Neural progenitor cell (in vitro differentiated cells): Measurements from ENCODE around the gene SLC6A9. TPM values are rescaled to one million over a fixed set of nuclear protein-coding genes. Genes with fewer than 3 reads are reported as not detected.

Experiments
- DNase-seq: peaks from one replicate; pipeline ENCODE4 v3.0.0-alpha.2; 2016; ENCODE audit warnings: low spot score
- H2AFZ ChIP-seq: fragments of 200-600 bp; sonication (generic); replicated peaks from 2 replicates; pipeline ENCODE4 v1.6.1; 2016; ENCODE audit warnings: antibody characterized with exemption
- H3F3A ChIP-seq: fragments of 200-600 bp; sonication (generic); 2 replicates; pipeline ENCODE4 v1.6.1; 2016; ENCODE audit warnings: antibody characterized with exemption, low read depth
- H3K27ac ChIP-seq: fragments of 200-600 bp; sonication (generic); 2 replicates; pipeline ENCODE4 v1.5.1; 2016; ENCODE audit warnings: mild to moderate bottlenecking
- H3K27me3 ChIP-seq: fragments of 200-600 bp; sonication (generic); 2 replicates; pipeline ENCODE4 v1.6.1; 2016; ENCODE audit warnings: mild to moderate bottlenecking, moderate library complexity
- H3K36me3 ChIP-seq: fragments of 200-600 bp; sonication (generic); 2 replicates; pipeline ENCODE4 v1.5.1; 2016
- H3K4me1 ChIP-seq: fragments of 200-600 bp; sonication (generic); 2 replicates; pipeline ENCODE4 v1.6.1; 2016; ENCODE audit warnings: mixed run types
- H3K4me2 ChIP-seq: fragments of 200-600 bp; sonication (generic); 2 replicates; pipeline ENCODE4 v1.6.1; 2016
- H3K4me3 ChIP-seq: fragments of 200-600 bp; sonication (generic); 2 replicates; pipeline ENCODE4 v1.5.1; 2016
- H3K79me2 ChIP-seq: fragments of 200-600 bp; sonication (generic); 2 replicates; pipeline ENCODE4 v1.6.1; 2016; ENCODE audit warnings: low read depth
- H3K9ac ChIP-seq: fragments of 200-600 bp; sonication (generic); 2 replicates; pipeline ENCODE4 v1.6.1; 2016
- H3K9me3 ChIP-seq: fragments of 200-600 bp; sonication (generic); 2 replicates; pipeline ENCODE4 v1.5.1; 2016; ENCODE audit warnings: low read depth
- H4K20me1 ChIP-seq: fragments of 200-600 bp; sonication (generic); 2 replicates; pipeline ENCODE4 v1.6.1; 2016; ENCODE audit warnings: low read depth
- H3K27ac Mint-ChIP-seq: 3 replicates; pipeline ENCODE4 v1.8.0; 2021; ENCODE audit warnings: mixed read lengths
- H3K27me3 Mint-ChIP-seq: 2 replicates; pipeline ENCODE4 v1.8.0; 2022; ENCODE audit warnings: low read depth, mild to moderate bottlenecking, inconsistent platforms, moderate library complexity, mixed read lengths; ENCODE audit not compliant: insufficient read depth
- H3K36me3 Mint-ChIP-seq: 3 replicates; pipeline ENCODE4 v1.8.0; 2021; ENCODE audit warnings: mixed read lengths
- H3K4me1 Mint-ChIP-seq: 3 replicates; pipeline ENCODE4 v1.8.0; 2021; ENCODE audit warnings: mixed read lengths
- H3K4me3 Mint-ChIP-seq: 3 replicates; pipeline ENCODE4 v1.8.0; 2021; ENCODE audit warnings: mild to moderate bottlenecking, moderate library complexity, mixed read lengths
- H3K9me3 Mint-ChIP-seq: 3 replicates; pipeline ENCODE4 v1.8.0; 2020; ENCODE audit warnings: mixed read lengths
- CTCF ChIP-seq: fragments of 200-600 bp; sonication (generic); IDR thresholded peaks from 2 replicates; pipeline ENCODE4 v1.5.1; 2017; ENCODE audit warnings: antibody characterized with exemption, mild to moderate bottlenecking
- EZH2 ChIP-seq: fragments of 200-600 bp; sonication (generic); IDR thresholded peaks from 2 replicates; pipeline ENCODE4 v1.6.1; 2017; ENCODE audit warnings: antibody characterized with exemption, mild to moderate bottlenecking, moderate library complexity
- EZH2phosphoT487 ChIP-seq: fragments of 200-600 bp; sonication (generic); IDR thresholded peaks from 2 replicates; pipeline ENCODE4 v1.6.1; 2017; ENCODE audit warnings: antibody characterized with exemption
- total RNA-seq: library from RNA; depleted of rRNA; stranded (reverse); fragments of >200 nt; gene quantifications from 2 replicates; pipeline ENCODE4 v1.2.3, GENCODE V29; 2015; ENCODE audit warnings: low replicate concordance

Gene SLC6A9
- total RNA-seq, 1 donor from 2014 or later = 1.4 TPM

- no peak overlapping the region for H2AFZ ChIP-seq
- peaks cover 8% of the 10 kb centered on the region for H4K20me1 ChIP-seq
- Mint-ChIP-seq H3K36me3 (peaks cover 4% of the 10 kb centered on the region), H3K4me1 (peaks cover 32% of the 10 kb centered on the region), H3K4me3 (no peak overlapping the region), H3K27me3 (peaks cover 5% of the 10 kb centered on the region), H3K27ac (no peak overlapping the region), H3K9me3 (no peaks in the 10 kb centered on the region)
- no peak overlapping the region for H3K27ac ChIP-seq
- H3K9me3 ChIP-seq = no peaks in the 10 kb centered on the region
- H3K36me3 ChIP-seq = no peaks in the 10 kb centered on the region
- peaks cover 7% of the 10 kb centered on the region for H3K4me1 ChIP-seq
- H3K4me2 ChIP-seq = no peak overlapping the region
- H3F3A ChIP-seq = peaks cover 2% of the 10 kb centered on the region
- H3K9ac ChIP-seq = no peak overlapping the region
- no peak for TF ChIP-seq CTCF
- TF ChIP-seq EZH2phosphoT487 = no peak
- no peaks in the 10 kb centered on the region for H3K27me3 ChIP-seq
- DNase-seq = no peak
- H3K4me3 ChIP-seq = no peak overlapping the region
- H3K79me2 ChIP-seq = no peaks in the 10 kb centered on the region
Observed at GRCh38 chr1:44010935-44011471, 20.3 kb downstream of the SLC6A9 start.

DNA sequence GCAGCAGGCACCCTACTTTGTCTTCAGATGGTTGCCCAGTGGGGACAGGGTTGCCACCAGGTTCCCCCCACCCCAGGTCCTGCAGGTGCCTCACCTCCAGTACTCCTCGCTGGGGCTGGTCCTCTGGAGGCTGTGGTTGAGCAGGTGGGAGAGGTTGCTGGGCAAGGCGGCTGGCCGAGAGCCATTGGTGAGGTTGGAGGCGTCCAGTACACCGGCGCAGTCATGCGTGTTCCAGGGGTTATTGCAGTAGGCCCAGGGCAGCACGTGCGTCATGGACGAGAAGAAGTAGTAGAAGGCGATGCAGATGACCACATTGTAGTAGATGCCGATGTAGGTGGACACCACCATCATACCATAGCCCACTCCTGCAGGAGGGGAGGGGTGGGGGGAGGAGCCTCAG lies 23.0 kb downstream of the SLC6A9 start:
- TF ChIP-seq CTCF (no peak), EZH2phosphoT487 (no peak), EZH2 (no peak)
- Mint-ChIP-seq H3K27me3 (peaks cover 2% of the 10 kb centered on the region), H3K4me3 (no peak overlapping the region), H3K36me3 (peaks cover 4% of the 10 kb centered on the region), H3K4me1 (peaks cover 13% of the 10 kb centered on the region), H3K27ac (no peak overlapping the region), H3K9me3 (no peaks in the 10 kb centered on the region)
- no peaks in the 10 kb centered on the region for H3K79me2 ChIP-seq
- no peak overlapping the region for H3K9ac ChIP-seq
- no peaks in the 10 kb centered on the region for H3K9me3 ChIP-seq
- H3K27me3 ChIP-seq = no peaks in the 10 kb centered on the region
- H3K36me3 ChIP-seq = no peaks in the 10 kb centered on the region
- no peak overlapping the region for H3K4me2 ChIP-seq
- H3K27ac ChIP-seq = no peak overlapping the region
- no peak overlapping the region for H2AFZ ChIP-seq
- no peaks in the 10 kb centered on the region for H3K4me1 ChIP-seq
- DNase-seq = no peak
- no peak overlapping the region for H3K4me3 ChIP-seq
- H4K20me1 ChIP-seq = no peaks in the 10 kb centered on the region
- H3F3A ChIP-seq = peaks cover 4% of the 10 kb centered on the region

GRCh38 chr1:44002606-44003157 lies 28.6 kb downstream of the SLC6A9 start:
- Histone ChIP-seq H4K20me1 (no peaks in the 10 kb centered on the region), H3K27me3 (no peaks in the 10 kb centered on the region), H3K4me2 (no peak overlapping the region), H3K4me3 (no peak overlapping the region), H3K9me3 (no peaks in the 10 kb centered on the region), H3K9ac (no peak overlapping the region), H3K4me1 (no peaks in the 10 kb centered on the region), H3K27ac (no peak overlapping the region), H2AFZ (no peak overlapping the region), H3K79me2 (no peaks in the 10 kb centered on the region), H3K36me3 (no peaks in the 10 kb centered on the region), H3F3A (peaks cover 4% of the 10 kb centered on the region)
- Mint-ChIP-seq H3K27me3 (peaks cover 2% of the 10 kb centered on the region), H3K9me3 (no peaks in the 10 kb centered on the region), H3K27ac (no peak overlapping the region), H3K36me3 (peaks cover 3% of the 10 kb centered on the region), H3K4me3 (no peak overlapping the region), H3K4me1 (peaks cover 26% of the 10 kb centered on the region)
- DNase-seq = no peak
- TF ChIP-seq EZH2phosphoT487 = no peak
- TF ChIP-seq EZH2 = no peak
- TF ChIP-seq CTCF = peak; percentile 45
